ENCODE results near the gene OGDH.
"Not testable (repeated sequence)": the region's sequence is repeated elsewhere in the genome, so short reads cannot be mapped to it uniquely, and the experiment has no call there.

Gene OGDH

DNA sequence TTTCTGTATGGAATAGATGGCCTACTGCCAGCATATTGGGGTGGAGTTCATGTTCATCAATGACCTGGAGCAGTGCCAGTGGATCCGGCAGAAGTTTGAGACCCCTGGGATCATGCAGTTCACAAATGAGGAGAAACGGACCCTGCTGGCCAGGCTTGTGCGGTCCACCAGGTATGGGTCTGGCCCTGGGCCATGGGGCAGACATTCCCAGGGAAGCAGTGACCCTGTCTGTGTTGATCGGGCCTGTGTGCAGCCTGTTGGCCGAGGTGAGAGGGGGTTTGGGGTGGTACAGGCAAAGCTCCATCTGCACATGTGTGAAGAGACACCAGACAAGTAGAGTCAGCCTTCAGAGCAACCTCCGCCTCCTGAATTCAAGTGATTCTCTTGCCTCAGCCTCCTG, 67.3 kb downstream of the OGDH start:
- DNase-seq: no peak

DNA sequence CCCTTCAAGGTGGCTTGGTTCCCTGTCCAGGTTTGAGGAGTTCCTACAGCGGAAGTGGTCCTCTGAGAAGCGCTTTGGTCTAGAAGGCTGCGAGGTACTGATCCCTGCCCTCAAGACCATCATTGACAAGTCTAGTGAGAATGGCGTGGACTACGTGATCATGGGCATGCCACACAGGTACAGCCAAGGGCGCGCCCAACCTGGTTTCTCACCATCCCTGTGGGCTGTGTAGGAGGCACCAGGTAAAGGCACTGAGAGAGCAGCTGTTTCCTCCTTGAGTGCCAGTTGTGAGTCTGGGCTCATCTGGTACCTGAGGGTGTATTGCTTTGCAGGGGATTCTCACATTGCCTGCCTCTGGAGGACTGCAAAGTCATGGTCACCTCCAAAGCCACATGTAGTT, 68.0 kb downstream of the OGDH start:
- DNase-seq: no peak

DNA sequence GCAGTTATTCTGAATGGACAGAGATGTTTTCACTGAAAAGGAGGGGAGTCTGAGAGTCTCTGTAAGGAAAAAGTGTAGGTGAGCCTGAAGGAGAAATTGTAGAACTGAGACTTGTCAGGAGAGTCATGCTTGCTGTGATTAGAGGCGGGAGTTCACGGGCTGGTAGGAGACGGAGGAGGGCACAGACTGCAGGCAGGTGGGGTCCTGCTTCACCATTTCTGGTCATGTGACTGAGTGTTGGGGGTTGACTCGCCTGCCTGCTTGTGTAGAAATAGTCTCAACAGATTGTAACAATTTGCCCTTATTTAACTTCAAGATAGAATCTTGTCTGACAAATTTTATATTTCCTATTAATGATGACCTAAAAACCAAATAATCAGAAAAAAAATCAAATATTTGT, 70.3 kb downstream of the OGDH start:
- DNase-seq: no peak

DNA sequence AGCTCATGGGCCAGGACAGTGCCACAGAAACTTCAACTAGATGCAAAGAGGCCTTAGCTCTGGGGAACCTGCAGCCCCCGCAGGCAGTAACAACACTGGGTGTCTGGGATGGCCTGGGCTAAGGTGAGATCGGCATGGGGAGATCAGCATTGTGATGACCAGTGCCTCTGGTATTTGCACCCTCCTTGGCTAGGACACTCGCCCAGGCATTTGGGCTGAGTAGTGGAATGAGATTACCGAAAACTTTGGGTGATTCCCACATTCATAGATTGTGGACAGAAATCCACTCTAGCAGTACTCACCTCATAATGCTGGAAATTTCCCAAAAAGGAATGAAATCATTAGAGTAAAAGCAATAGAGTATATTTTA, 71.7 kb downstream of the OGDH start:
- DNase-seq: no peak

DNA sequence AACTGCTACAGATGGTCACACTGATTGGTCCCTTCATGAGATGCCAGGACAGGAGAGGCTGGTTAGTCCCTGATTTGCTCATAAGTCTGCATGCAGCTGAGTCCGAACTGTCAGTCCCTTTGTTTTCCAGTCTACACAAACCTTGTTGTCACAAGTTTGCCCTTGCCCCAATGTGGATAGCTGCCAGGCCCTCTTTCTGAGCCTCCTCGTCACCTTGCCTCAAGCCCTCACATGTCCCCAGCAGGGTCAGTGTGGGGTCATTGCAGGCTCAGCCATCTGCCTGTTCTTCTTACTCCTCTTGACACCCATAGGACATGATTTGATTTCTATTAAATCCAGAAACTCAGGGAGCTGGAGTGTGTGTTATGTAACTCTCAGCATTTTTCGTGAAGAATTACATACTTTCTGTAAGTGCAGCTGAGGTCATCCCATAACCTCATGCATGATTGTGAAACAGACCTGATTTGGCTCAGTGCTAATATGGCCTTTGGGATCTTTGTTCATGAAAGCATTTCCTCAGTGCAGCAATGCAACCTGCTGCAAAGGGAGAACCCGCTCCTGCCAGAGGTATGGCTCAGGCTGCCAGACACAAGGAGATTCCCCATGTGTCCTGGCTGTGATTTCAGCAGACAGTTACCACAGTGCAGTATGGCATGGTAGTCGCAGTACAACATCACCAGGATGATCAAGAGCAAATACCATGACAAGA, 72.2 kb downstream of the OGDH start:
- no peak for DNase-seq

DNA sequence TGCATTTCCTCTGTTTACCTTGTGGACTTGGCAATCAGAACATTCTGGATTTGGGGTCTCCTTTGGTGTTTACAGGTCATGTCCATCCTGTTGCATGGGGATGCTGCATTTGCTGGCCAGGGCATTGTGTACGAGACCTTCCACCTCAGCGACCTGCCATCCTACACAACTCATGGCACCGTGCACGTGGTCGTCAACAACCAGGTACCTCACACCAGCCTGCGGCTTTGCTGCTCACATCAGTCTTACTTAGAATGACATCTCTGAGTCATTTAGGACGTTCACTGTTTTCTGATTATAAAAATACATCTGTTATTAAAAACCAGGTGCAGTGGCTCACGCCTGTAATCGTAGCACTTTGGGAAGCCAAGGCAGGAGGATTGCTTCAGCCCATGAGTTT, 75.2 kb downstream of the OGDH start:
- no peak for DNase-seq

DNA sequence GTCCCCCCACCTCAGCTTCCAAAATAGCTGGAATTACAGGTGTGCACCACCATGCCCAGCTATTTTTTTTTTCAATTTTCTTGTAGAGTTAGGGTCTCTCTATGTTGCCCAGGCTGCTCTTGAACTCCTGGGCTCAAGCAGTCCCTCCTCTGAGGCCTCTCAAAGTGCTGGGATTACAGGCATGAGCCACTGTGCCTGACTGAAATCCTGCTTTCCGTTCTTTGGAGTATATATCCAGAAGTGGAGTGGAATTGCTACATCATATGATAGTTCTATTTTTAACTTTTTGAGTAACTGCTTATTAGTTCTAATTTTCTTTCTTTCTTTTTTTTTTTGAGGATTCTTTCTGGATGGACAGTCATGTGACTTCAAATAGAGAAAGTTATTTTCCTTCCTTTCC, 79.3 kb downstream of the OGDH start:
- DNase-seq: no peak

DNA sequence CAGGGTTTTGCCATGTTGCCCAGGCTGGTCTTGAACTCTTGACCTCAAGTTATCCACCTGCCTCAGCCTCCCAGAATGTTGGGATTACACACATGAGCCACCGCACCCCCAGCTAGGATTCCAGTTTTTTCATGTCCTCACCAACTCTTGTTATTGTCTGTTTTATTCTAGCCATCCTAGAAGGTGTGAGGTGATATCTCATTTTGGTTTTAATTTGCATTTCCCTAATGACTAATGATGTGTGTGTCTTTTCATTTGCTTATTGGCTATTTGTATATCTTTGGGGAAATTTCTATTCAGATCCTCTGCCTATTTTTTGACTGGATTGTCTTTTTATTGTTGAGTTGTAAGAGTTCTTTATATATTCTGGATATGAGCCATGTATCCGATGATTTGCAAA, 83.0 kb downstream of the OGDH start:
- DNase-seq: no peak

DNA sequence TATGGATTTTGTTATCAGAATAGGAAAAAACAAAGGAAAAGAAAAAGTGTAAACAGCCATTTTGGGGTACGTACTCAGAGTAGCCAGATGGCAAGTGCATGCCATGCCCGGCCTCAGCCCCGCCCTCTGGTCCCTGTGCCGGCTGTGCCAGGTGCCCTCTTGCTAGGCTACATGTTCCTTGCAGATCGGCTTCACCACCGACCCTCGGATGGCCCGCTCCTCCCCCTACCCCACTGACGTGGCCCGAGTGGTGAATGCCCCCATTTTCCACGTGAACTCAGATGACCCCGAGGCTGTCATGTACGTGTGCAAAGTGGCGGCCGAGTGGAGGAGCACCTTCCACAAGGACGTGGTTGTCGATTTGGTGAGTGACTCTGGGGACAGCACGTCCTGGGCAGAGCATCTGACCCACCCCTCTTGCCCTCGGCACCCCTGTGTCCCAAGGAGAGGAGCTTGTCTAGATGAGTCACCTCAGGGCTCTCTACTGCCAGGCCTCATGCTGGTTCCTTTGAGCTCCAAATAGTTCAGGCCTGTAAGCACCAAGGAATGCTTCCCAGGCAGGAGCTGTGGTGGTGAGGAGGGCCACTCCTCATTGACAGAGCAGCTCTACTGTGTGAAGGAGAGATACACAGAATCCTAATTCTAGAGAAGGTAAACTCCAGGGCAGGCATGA, 87.3 kb downstream of the OGDH start:
- no peak for DNase-seq

DNA sequence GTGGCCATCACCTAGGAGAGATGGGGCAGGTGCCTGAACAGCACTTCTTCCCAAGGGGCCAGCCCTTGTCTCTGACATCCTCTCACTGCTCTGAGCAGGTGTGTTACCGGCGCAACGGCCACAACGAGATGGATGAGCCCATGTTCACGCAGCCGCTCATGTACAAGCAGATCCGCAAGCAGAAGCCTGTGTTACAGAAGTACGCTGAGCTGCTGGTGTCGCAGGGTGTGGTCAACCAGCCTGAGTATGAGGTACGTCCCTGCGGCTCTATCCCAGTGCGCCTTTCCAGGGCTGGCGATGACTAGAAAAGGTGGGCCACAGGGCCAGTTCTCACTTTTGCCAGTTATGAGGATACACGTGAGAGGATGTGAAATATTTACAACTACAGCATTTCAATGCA, 87.9 kb downstream of the OGDH start:
- DNase-seq: no peak

DNA sequence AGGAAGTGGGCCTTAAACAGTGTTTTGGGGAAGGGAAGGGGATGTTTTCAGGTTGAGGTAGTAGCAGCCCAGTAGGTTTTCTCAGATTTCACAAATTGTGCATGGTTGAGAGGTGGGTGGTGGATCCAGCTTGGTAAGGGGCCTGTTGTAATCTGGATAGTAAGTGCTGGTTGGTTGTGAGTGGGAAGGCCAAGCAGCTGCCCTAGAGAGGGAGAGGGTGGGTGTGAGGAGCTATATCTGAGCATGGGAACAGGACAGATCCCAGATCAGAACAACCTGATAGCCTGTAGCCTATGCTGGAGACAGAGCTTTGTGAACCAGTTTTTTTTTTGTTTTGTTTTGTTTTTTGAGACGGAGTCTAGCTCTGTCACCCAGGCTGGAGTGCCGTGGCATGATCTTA, 88.3 kb downstream of the OGDH start:
- DNase-seq: no peak

DNA sequence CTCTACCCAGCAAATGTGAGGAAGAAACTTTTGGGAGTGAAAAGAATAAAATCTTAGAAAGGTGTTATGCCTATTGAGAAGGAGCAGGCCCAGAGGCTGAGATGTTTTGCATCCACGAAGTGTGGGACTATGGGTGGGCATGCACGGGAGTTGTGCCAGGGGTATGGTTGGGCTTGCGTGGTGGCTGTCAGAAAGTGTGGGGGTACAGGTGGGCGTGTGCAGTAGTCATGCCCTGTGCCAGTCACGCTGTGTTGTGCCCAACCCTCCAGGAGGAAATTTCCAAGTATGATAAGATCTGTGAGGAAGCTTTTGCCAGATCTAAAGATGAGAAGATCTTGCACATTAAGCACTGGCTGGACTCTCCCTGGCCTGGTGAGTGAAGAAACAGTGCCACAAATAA, 89.3 kb downstream of the OGDH start:
- no peak for DNase-seq

DNA sequence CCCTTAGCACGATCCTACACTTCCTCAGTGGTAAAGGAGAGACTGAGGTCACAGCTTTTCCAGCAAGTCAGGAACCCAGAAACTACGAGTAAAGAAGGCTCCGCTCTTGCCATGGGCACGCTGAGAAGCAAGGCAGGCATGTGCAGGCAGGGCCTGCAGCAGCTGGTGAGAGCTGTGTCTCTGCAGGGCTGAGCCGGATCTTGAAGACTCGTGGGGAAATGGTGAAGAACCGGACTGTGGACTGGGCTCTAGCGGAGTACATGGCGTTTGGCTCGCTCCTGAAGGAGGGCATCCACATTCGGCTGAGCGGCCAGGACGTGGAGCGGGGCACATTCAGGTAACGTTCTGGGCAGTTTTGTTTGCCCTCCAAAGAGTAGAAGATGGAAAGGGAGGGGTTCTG, 90.3 kb downstream of the OGDH start:
- DNase-seq: no peak

DNA sequence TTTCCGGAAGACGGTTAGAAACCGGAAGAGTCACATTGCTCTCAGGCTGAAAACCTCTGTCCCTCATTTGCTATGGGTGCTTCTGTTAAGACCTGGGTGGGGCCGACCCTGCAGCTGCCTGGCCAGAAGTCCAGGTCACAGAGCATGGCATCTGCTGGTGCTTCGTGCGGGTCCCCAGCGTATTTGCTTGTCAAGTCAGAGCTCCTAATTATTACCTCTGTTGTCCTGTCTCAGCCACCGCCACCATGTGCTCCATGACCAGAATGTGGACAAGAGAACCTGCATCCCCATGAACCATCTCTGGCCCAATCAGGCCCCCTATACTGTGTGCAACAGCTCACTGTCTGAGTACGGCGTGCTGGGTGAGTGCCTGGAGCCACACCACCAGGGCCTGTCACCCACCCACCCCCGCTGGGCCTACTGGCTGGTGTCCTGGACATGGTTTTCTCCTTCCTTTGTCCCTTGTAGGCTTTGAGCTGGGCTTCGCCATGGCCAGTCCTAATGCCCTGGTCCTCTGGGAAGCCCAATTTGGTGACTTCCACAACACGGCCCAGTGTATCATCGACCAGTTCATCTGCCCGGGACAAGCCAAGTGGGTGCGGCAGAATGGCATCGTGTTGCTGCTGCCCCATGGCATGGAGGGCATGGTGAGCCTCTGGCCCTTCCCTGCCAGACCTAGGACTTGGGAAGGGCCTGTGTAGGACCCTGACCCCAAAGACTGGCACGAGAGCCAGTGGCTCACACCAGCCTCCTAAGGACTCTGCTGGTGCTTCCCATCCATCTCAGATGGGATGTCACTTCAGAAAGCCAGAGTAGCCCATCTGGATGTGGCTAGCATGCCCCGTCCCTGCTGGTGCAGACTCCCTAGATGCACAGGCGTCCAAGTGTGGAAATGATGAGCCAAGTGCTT, 91.0 kb downstream of the OGDH start:
- DNase-seq: no peak

DNA sequence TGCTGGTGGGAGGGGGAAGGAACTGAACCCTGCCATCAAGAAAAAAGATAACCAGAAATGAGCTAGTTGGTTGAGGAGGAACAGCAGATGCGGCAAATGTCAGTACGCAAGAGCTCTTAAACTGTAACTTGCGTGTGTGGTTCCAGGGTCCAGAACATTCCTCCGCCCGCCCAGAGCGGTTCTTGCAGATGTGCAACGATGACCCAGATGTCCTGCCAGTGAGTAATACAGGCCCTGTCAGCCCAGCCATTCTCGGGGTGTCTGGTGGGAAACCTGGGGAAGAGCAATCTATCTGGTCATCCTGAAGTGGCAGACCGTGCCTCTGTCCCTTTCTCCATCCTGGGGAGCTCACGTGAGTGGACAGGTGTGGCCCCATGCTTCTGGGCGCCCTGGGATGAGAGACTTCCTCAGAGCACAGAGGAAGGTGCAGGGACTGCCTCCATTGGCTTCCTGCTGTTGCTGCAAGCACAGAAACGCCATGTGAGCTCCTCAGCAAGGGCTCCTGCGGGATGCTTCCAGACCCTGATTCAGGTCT, 91.7 kb downstream of the OGDH start:
- DNase-seq: no peak

DNA sequence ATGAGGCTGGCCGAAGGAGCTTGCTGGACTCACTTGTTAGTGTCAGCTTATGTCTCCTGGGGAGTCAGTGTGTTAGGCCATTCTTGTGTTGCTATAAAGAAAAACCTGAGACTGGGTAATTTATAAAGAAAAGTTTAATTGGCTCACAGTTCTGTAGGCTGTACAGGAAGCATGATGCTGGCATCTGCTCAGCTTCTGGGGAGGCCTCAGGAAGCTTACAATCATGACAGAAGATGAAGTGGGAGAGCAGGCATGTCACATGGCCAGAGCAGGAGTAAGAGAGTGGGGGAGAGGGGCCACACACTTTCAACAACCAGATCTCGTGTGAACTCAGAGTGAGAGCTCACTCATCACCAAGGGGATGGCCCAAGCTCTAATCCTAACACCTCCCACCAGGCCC, 93.2 kb downstream of the OGDH start:
- not testable (repeated sequence) for DNase-seq

DNA sequence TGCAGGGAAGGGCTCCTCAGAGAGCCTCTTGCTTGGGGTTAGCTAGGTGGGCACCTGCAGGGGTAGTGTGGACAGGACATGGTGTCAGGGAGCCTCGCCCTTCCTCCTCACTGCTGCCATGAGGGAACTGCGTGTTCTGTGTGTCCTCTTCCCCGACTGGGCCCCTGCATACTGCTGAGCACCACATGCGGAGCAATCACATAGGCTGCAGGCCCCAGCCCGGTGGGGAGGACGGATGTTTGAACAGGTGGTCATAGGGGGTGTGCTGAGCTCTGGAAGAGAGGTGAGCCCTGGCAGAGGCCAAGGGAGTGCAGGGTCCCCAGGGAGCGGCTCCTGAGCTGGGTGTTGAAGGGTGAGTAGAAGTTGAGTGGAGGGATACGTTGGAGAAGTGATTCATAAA, 93.9 kb downstream of the OGDH start:
- DNase-seq: no peak

DNA sequence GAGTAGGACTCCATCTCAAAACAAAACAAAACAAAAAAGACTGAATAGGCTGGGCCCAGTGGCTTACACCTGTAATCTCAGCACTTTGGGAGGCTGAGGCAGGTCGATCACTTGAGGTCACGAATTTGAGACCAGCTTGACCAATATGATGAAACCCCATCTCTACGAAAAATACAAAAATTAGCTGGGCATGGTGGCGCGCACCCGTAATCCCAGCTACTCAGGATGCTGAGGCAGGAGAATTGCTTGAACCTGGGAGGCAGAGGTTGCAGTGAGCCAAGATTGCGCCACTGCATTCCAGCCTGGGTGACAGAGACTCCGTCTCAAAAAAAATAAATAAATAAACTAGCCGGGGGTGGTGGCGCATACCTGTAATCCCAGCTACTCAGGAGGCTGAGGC, 97.0 kb downstream of the OGDH start:
- not testable (repeated sequence) for DNase-seq

DNA sequence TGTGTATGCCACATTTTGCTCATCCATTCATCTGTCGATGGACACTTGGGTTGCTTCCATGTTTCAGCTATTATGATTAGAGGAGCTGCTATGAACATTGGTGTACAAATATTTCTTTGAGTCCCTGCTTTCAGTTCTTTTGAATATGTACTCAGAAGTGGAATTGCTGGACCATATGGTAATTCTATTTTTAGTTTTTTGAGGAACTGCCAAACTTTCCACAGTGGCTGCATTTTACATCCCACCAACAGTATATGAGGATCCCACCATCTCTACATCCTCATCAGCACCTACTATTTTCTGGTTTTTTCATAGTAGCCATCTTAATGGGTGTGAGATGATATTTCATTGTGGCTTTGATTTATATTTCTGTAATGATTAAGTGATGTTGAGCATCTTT, 97.5 kb downstream of the OGDH start:
- DNase-seq: no peak

DNA sequence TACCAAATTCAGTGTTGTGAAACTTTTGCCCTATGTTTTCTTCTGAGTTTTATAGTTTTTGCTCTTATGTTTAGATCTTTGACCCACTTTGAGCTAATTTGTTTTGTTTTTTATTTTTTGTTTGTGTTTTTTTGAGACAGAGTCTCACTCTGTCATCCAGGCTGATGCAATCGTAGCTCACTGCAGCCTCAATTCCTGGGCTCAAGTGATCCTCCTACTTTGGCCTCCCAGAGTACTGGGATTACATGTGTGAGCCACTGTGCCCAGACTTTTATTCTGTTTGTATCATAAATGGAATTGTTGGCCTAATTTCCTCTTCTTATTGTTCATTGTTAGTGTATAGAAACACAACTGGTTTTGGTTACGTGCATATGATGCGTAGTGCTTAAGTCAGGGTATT, 99.0 kb downstream of the OGDH start:
- no peak for DNase-seq

DNA sequence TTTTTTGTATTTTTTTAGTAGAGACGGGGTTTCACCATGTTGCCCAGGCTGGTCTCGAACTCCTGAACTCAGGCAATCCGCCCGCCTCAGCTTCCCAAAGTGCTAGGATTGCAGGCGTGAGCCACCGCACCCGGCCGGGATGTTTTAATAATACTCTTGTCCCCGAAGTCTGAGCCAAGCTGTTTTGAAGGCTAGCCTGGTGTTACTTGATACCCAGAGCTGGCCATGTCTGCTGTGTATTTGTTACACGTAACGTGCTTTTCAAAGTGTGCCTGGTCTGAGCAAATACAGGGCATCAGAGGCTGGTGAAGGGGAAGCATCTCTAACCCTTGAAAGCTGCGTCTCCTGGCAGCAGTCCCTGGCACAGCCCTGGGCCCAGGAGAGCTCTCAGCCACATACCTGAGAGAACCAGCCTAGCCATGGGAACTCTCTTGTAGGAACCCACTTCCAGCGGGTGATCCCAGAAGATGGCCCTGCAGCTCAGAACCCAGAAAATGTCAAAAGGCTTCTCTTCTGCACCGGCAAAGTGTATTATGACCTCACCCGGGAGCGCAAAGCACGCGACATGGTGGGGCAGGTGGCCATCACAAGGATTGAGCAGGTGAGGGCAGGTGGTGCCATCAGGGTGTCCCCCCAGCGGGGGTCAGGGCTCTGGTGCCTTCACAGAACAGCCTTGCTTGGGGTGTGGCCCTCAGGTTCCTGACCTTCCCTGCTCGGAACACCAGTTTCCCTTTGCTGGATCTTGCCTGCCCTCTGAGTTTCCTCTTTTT, 100.5 kb downstream of the OGDH start:
- no peak for DNase-seq

DNA sequence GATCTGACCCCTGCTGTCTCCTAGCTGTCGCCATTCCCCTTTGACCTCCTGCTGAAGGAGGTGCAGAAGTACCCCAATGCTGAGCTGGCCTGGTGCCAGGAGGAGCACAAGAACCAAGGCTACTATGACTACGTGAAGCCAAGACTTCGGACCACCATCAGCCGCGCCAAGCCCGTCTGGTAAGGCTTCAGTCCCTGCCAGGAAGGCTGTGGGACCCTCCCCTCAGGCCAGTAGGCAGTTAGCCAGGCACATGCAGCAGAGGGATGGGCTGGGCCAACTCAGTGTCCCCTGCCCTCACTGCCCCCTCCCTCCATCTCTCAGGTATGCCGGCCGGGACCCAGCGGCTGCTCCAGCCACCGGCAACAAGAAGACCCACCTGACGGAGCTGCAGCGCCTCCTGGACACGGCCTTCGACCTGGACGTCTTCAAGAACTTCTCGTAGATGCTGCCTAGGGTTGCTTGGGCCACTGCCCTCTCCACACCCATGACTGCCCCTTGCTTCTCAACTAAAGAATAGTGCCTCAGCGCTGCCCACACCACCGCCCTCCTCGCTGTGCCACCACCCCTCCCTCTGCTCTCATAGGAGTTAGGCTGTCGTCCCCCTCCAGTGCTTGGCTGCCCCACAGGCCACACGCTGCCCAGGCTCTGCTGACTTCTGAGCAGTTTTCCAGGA, 101.3 kb downstream of the OGDH start:
- DNase-seq: no peak
